Suppressor macrophage treated with lipopolysaccharide for 1 hour (primary cell): ENCODE results near the gene EYA4.

Experiments used
- DNase-seq, 3 donors: peaks; one replicate each; pipeline ENCODE4 v3.0.0-alpha.2; 2020 to 2022

Gene EYA4

DNA sequence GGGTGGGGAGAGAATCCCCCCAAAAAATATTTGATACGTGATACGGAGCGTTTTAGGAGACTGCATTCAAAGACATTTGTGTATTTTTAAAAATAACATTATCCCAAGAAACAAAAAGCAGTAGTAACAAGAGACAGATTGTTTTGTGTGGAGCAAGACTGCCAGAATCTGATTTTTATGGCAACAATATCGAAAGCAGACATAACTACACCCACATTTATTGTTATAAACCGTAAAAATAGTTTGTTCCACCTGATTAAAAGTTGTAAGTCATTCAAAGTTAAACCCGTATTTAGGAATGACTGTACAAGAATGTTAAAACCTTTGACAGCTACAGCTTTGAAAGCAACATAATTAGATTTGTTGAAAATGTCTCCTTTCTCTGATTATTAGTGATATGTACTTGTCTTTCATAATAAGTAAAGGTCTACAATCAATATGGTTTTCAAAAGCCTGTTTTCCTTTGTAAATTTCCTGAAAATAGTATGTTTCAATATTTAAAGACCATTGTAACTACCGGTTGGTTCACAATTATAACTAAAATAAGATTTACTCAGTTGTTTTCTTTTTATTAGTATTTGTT, 2.7 kb downstream of the EYA4 start:
- DNase-seq: no peak

DNA sequence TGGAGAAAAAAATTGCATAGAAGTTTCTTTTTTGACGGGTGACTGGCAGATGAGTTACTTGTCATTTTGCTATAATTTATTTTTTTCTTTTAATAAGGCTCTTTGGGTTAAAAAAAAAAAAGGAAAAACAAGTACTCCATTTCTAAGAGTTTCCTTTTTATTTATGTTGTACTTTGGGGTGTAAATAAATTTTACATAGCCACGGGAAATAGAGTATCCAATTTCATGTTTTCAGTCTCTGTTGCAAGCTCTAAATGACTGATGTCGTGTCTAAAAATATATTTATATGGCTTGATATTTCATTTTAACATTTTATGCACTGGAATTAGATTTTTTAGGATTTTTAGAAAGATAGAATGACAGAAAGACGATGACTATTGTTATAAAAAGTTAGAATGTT, 3.4 kb downstream of the EYA4 start:
- DNase-seq: no peak

DNA sequence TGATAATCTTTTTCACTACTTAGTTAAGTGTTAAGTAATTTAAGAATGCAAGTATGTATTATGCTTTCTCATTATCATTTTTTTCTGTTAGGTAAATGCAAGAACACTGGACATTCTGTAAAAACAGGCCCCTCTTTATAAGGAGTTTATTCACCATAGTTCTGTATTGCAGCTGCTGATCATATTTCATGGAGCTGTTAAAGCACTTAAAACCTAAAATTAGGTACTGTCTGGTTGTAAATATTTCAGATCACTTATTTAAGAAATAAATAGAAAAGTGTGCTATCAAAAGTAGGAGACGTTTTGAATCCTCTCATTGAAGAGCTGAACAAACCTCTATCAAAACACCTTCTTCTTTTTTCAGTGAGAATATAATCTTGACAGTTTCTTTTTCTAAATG, 3.9 kb downstream of the EYA4 start:
- no peak for DNase-seq

DNA sequence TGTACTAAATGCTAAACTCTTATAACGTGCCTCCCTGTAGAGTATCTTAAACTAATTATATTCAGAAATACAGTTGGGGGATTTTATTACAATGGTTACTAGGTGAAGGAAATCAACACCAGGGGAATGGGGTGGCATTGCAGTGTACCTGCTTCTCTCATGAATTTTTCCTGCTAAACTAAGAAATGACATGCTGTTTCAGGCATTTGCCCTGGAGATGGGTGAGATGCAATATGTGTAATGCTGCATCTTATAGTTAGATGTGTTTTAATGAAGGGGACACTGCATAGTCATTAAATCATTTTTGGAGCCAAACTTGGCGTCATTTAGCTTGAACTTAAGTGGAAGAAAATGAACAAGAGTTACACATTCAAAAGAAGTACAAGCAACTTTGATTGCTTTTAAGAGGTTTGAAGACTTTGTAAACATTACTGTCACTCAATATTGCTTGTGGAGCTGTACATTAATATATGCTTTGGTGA, 4.3 kb downstream of the EYA4 start:
- DNase-seq: no peak

DNA sequence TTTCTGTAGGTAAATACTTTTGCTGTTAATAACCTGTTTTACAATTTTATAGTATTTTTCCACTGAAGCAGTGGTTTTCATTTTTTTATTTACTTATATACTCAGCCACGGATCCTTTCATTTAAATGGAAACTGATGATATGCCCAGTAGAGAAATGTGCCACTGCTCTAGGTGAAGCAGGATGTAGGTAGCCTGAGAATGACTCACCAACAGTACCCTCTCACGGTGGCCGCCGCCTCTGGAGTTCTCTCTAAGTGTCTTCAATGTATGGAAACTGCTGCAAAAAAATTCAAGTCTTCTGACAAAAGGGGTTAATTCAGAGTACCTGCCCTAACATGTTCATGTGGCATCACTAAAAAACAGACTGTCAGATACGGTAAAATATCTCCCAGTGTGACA, 6.4 kb downstream of the EYA4 start:
- DNase-seq: no peak

DNA sequence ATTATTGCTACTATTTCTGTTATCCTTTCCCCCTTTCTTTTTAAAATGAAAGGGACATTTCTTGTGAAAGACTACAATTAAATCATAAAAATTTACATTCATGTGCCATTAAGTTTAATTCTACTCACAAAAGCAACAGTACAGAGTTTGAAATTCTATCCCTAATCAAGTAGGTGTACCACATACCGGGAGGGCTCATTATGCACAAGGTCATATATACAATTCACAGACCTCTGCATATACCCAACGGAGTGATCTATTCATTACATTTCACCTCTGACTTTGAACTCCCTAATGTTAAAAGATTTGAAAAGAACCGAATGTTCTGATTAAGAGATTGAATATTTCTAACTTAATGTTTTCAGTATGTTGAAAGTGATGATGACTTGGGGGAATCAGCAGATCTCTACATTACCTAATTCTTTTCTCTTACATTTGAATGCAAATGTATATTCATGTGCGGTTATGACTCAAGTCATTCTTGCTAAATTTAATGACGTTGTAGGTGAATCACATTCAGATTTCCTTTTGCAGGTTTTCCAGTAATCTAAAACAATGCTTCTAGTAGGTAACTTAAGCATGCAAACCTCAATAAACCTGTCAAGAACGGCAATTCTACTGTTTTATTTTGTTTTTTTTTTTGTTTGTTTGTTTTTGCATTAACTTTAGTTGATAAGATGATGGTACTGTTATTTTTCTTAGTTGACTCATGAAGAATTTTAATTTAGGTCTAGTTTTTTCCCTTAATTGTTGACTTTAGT, 7.3 kb downstream of the EYA4 start:
- DNase-seq: peak in 2 of 3 donors; percentile 15 to 44

DNA sequence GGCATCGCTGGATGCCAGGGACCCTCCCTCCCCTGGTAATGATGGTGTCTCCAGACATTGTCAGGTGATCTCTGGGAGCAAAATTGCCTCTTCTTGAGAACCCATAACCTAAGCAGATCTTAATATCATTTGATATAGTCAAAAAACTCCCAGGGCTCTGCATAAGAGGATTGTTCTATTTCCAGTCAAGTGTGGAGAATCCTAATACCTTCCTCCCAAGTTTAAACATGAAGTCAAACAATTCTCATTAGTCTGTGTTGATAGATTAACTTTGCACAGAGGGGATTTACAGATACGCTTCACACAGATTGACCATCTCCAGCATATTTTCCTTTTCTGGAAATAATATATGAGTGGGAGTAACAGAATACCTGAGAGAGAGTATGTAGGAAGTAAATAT, 10.5 kb downstream of the EYA4 start:
- no peak for DNase-seq

DNA sequence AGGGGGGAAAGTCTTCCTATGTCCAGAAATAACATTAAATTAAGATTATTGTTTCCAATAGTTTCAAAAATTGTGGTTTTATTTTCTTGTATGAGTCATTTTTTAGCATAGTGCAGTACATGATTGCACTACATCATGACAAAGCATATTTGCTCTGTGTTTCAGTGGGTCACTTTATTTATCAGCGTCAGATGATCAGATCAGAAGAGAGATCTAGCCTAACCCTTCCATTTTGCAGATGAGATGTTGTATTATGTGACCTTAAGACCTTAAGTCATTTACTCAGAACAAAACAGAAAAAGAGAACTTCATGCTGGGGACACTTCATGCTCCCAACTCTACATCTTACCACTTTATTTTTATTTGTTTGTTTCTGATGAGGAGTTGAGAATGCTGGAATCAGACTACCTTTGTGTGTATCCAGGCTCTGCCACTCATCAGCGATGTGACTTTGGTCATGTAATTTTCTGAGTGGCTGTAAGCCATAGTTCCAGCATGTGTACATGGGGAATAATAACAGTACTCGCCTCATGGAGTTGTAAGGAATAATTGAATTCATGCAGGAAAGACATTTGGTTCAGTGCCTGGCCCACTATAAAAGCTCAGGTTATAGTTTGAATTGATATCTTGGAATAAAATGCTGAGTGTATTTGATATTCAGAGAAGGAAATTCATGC, 13.5 kb downstream of the EYA4 start:
- peak; percentile 25 to 68 (median 41) for DNase-seq

DNA sequence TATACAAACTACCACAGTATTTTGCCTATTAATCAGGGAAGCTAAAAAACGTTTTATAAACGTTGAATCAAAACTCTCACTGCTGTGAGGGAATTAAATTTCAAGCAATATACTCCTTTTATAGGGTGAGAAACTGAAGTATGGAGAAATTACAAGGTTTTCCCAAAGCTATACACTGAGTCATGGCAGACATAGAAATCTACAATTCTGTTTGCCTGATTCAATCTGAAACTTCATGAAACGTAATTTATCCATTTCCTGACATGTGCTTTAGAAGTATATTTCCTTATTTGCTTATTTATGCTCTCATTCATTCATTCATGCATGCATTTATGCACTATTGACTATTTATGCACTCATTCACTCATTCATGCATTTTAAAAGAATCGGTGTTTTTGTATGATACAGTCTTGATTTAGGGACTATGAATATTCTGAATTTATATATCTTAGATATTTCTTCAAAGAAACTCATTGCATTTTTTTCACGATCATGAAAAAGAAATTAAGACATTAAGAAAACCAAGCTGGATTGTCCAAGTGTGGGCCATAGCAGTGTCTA, 16.5 kb downstream of the EYA4 start:
- no peak for DNase-seq

DNA sequence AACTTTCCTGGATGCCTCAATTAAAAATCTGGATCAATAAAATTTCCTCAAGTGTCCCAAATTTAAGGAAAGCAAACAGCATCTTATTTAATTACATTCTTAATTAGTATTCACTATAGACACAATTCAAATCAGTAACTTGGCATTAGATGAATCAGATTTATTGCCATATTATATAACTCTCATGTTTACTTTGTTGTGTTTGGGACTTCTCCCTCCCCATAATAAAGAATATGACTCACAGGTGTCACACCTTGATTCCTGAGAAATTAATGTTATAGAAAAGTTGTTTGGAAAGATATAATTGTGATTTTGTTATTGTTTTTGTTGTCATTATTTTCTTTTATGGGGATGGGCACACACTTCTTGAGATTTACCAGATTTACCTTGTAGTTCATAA, 18.4 kb downstream of the EYA4 start:
- no peak for DNase-seq

DNA sequence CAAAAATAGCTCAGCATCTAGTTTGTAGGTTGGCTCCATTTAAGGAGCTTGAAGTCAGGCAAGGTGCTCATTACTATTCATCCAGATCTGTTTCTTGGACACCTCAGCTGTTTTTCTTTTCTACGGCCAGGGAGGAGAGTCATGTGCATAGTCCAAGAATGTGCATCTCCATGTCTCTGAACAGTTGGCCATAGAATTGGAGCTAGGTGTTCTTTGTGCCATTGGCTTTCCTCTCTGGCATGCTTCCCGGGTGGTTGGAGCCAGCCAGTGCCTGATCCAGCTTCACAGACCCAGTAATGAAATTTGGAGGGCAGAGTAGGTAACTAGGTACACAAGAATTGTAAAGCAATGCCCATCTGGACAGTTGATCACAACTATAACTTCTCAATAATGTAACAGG, 21.6 kb downstream of the EYA4 start:
- no peak for DNase-seq

DNA sequence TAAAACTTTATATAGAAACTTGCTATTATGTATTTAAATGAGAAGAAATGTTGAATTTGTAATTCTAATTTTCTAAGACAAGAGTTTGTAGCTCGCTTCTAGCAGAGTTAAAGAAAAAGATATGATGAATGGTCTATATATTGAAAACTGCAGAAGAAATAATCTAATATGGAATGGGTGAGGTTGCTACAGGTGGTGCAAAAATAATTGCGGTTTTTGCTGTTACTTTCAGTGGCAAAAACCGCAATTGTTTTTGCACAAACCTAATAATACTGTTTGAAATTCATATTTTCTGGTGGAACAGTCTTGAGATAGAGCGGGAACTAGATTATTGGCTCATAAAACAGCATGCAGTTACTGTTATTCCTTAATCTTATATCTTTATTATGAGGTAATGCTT, 23.9 kb downstream of the EYA4 start:
- DNase-seq: no peak

DNA sequence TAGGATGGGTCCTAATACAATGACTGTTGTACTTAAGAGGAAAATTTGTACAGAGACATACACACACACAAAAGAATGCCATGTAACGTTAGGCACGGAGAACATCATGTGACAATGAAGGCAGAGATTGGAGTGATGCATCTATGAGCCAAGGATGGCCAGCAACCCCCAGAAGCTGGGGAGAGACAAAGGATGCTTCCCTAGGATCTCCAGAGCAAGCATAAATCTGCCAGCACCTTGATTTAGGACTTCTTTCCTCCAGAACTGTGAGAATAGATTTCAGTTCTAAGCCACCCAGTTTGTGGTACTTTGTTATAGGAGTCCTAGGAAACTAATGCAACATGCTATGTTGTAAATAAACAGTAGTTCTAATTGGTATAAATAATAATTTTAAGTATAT, 25.0 kb downstream of the EYA4 start:
- DNase-seq: no peak

DNA sequence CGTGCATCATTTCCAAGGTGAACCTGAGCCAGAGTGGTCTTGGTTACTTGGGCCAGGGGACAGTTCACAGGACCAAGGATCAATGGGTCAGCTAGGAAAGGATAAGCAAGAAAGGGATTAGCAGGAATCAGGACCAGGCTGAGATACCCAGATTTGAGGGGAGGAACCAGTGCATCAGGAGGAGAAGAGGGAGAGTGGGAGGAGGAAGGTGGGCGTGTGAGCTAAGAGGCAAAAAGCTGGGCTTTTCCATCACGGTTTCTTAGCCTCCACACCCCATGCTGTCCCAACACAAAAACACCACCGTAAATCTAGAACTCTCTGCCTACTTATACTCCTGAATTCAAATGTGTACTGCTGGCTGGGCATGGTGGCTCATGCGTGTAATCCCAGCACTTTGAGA, 27.5 kb downstream of the EYA4 start:
- no peak for DNase-seq

DNA sequence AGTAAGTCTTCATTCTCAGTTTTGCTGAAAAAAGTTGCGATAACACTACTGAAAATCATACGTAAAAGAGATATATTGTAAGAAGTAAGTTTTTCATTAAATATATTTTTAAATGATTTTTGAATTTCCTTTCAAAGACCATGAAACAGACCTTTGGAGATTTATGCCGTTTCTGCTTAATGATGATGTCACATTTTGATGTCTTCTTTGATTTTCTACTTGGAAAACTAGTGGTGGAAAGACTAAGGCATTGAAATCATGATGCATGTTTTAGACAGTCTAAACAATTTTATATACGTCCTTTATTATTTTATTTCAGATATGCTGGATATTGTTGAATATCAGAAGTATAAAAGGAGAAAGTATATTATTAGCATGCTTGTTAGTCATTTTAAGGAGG, 33.7 kb downstream of the EYA4 start:
- no peak for DNase-seq

DNA sequence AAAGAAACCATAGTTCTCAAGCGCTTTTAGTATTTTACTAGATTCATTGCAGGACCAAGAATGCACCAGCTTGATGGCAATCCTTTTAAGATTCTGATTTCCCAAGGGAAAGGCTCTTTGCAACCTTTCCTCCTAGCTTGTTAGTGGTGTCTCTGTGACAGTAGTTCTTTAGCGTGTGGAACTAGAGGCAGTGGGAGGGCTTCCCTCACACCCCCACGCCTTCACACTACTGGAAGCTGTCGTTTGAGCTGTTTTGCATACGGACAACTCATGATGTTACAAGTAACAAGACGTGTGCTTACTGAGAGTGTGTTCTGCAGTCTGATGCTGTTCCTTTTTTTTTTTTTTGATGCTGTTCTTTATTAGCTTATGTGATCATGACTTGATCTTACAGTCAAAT, 34.1 kb downstream of the EYA4 start:
- no peak for DNase-seq

DNA sequence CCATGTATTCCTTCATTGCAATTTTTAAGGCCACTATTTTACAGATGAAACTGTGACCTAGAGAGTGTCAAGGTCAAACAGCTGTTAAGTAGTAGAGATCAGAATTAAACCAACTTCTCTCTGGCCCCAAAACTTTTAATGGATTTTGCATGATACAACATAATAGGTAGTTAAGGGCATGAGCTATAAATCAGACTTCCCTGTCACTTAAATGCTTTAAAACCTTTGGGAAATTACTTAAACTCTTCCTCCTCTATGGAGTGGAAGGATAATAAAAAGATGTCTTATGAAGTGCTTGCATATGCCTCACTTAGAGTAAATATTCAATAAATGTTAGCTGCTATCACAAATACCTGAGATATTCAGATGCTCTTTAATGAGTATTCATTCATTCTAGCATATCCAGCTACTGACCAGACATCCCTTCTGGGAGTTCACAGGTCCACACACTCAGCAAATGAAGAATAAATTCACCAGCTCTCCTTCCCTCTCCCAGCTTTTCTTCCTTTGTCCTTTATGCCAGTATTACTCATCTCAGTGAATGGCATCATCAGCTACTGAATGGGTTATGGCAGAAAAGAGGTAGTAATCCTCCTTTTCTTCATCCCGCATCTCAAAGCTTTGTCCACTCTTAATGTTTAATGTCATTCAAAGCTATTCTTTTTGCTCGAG, 36.2 kb downstream of the EYA4 start:
- no peak for DNase-seq

DNA sequence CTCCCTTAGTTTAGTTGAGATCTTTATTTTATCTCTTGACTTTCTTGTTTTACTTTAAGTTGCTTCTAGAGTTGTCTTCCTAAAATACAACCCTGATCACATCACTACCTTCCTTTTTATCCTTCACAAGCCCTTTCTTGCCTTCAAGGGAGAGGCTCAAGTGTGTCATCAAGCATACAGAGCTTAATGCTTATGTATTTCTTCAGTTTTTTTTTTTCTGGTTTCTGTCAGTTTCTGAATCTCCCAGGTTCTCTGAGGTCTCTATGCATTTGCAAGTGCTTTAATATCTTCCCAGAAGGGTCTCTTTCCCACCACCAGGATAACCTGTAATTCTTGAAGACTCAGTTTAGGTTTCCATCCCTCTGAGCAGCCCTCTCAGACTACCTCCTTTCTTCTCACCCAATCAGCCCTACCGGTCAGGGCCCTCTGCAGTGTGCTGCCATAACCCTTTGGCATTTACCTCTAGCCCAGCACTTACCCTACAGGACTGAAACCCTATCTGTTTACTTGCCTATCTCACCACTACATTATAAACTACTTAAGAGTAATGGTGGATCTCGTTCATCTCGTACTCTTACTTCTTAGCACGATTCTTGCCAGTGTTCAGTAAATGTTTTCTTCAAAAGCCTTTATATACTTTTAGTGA, 36.9 kb downstream of the EYA4 start:
- no peak for DNase-seq

DNA sequence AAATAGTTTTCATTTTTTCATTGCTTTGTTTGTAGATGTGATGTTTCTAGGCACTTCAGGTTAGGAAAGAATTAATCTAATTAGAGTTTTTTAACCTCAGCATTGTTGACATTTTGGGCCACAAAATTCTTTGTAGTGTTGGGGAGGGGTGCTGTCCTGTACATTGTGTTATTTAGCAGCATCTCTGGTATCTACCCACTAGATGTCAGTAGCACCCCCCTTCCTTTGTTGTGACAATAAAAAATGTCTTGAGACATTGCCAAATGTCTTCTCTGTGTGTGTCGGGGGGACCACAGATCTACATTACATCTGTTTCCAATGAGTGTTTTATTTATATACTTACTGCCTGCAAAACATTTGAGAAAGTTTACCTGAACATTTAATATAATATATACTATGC, 45.6 kb downstream of the EYA4 start:
- no peak for DNase-seq

DNA sequence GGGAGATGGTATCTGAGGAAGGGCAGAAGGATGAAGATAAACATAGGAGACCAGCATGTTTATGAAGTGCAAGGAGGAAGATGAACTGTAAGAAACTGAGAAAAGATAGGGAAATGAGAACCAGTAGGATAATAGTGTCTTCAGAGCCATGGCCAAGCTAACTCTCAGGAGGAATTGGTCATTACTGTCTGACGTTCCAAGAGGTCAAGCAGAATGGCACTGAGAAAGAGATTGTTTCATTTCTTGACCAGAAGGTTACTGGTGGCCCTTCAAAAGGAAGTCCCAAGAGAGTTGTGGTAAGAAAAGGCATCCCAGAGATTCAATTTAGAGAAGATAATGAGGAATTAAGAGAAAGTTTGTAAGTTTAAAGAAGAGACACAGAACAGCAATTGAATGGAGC, 47.5 kb downstream of the EYA4 start:
- DNase-seq: no peak

DNA sequence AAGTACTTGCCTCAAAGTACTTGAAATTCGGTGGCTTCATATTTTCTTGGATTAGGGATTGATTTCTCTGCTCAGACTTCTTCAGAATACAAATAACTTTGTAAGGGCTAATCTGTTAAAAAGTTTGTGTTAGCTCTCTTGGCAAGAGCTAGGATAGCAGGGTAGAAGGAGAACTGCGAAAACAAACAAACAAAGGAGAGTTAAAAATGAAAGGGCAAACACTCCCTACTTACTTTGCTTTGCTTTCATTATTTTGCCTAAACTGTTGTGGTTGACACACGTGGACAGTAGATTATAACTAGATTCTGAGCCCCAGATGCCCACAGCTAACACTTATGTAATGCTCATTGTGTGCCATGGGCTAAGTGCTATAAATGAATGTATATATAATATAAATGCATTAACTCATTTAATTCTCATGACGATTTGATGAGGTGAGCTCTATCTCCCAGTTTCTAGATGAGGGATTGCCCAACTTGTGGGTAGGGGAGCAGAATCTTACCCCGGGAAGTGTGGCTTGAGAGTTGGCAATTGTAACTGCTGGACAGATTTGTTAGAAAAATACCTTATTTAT, 48.7 kb downstream of the EYA4 start:
- DNase-seq: no peak

DNA sequence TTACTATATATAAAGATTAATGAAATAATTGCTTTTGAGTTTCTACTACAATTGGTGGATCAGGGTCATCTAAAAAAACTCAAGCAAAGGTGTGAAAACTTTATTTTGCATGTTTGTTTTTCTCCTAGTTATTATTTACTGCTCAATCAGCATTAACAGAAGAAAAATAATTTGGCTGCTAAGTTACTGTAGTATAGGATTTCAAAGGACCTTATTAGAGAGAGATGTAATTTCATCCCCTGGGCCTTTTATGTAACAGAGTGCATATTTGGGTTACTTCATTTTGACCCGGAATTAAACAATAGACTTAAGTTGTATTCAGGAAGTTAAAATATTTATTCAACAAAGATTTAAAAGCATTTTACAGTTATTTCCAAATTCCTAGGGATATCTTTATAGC, 49.8 kb downstream of the EYA4 start:
- no peak for DNase-seq

DNA sequence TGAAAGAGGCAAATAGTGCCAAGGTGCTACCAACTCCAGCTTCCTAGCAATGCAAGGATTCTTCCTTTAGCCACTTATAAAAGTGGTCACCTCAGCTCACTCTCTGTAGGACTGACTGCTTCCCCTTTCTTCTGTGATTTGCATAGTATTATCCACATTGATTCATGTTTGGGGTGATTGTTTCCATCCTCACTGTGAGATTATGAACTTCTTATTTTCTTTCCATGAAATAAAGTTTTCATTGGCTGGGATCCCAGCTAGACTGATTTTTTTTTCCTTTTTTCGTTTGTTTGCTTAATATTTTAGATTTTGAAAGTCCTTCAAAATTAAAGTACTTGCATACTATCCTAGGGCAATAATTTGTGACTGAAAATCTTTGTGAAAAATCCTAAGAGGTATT, 50.5 kb downstream of the EYA4 start:
- no peak for DNase-seq
